Measurements from ENCODE around the gene EFEMP1.

GRCh38 chr2:55860832-55861231 is 62.8 kb downstream of the EFEMP1 start:
- TF ChIP-seq POLR2A (IDR thresholded peaks at IDR 0.05) (no peak), CTCF (IDR thresholded peaks at IDR 0.05) (no peak)

Data from prostate gland (tissue), 2 donors.